Measurements from ENCODE around the gene CIP2A.

The CIP2A gene

GRCh38 chr3:108500728-108501127 is 88.5 kb downstream of the CIP2A start:
- no peak overlapping the region for H3K27ac ChIP-seq (ENCODE audit: low read length)
- no peak for DNase-seq
- H3K4me3 ChIP-seq (ENCODE audit: low read length): no peak overlapping the region
- no peaks in the 10 kb centered on the region for H4K20me1 ChIP-seq (ENCODE audit: insufficient read depth, low read length)
- TF ChIP-seq EZH2phosphoT487 (IDR thresholded peaks at IDR 0.05; ENCODE audit: low read length) (no peak), EZH2 (optimal IDR thresholded peaks at IDR 0.05; ENCODE audit: low read depth, low read length) (no peak), CTCF (IDR thresholded peaks at IDR 0.05; ENCODE audit: low read length) (no peak)
- H3K79me2 ChIP-seq (ENCODE audit: low read length): no peaks in the 10 kb centered on the region
- H3K36me3 ChIP-seq (replicated peaks; ENCODE audit: insufficient read depth, low read length): no peaks in the 10 kb centered on the region
- H3K9me3 ChIP-seq (replicated peaks; ENCODE audit: insufficient read depth, low read length): no peaks in the 10 kb centered on the region
- H3K9ac ChIP-seq (ENCODE audit: low read length): no peak overlapping the region
- H2AFZ ChIP-seq (ENCODE audit: low read length): no peak overlapping the region
- H3K4me2 ChIP-seq (ENCODE audit: low read depth, low read length): no peak overlapping the region
- no peaks in the 10 kb centered on the region for H3K4me1 ChIP-seq (ENCODE audit: low read length)
- H3K9me2 ChIP-seq (replicated peaks; ENCODE audit: insufficient read depth, low read length): no peaks in the 10 kb centered on the region
- no peaks in the 10 kb centered on the region for H3F3A ChIP-seq (ENCODE audit: insufficient read depth, low read length)
- no peaks in the 10 kb centered on the region for H3K27me3 ChIP-seq (replicated peaks; ENCODE audit: insufficient read depth, low read length)

All from MM.1S (cell line).